NCI-H1092 treated with DMSO at 0.1 percent for 48 hours (cell line): Measurements from ENCODE around the gene PIK3R6.
"Not testable (repeated sequence)": the region's sequence is repeated elsewhere in the genome, so short reads cannot be mapped to it uniquely, and the experiment has no call there.

Source experiments
- DNase-seq: peaks from one replicate; lab custom pipeline; 2025; lab: John Stamatoyannopoulos, UW

The PIK3R6 gene

GRCh38 chr17:8828517-8828875 lies 39.0 kb downstream of the PIK3R6 start:
- no peak for DNase-seq

GRCh38 chr17:8826808-8827435 lies 40.6 kb downstream of the PIK3R6 start:
- DNase-seq: no peak

- DNase-seq: no peak
These were observed 41.7 kb downstream of the PIK3R6 start for GRCh38 chr17:8825802-8826201.

GRCh38 chr17:8823279-8823678 lies 44.2 kb downstream of the PIK3R6 start:
- DNase-seq: no peak

- no peak for DNase-seq
These were observed 45.0 kb downstream of the PIK3R6 start for GRCh38 chr17:8822401-8823035.

GRCh38 chr17:8821446-8822105 lies 45.9 kb downstream of the PIK3R6 start:
- no peak for DNase-seq

GRCh38 chr17:8820311-8821010 lies 47.0 kb downstream of the PIK3R6 start:
- DNase-seq: no peak

GRCh38 chr17:8818654-8819330 lies 48.7 kb downstream of the PIK3R6 start:
- DNase-seq: no peak

- DNase-seq: no peak
These were observed 49.4 kb downstream of the PIK3R6 start for GRCh38 chr17:8818047-8818446.

- no peak for DNase-seq
These were observed 60.4 kb downstream of the PIK3R6 start for GRCh38 chr17:8806926-8807550.

- DNase-seq: no peak
These were observed 61.1 kb downstream of the PIK3R6 start for GRCh38 chr17:8806253-8806925.

- DNase-seq: not testable (repeated sequence)
These were observed 62.1 kb downstream of the PIK3R6 start for GRCh38 chr17:8805396-8805795.

GRCh38 chr17:8803531-8804420 lies 63.7 kb downstream of the PIK3R6 start:
- DNase-seq: no peak

- DNase-seq: no peak
These were observed 66.2 kb downstream of the PIK3R6 start for GRCh38 chr17:8801135-8801840.

GRCh38 chr17:8800656-8801055 lies 66.8 kb downstream of the PIK3R6 start:
- no peak for DNase-seq

- DNase-seq: no peak
These were observed 67.8 kb downstream of the PIK3R6 start for GRCh38 chr17:8799570-8800212.

GRCh38 chr17:8798846-8799569 lies 68.5 kb downstream of the PIK3R6 start, which contains the start of gene MFSD6L:
Gene MFSD6L, minus strand, starts transcription at chr17:8799365. Its CDS starts 245 bp downstream, at chr17:8799120.
- DNase-seq: no peak

- DNase-seq: no peak
These were observed 69.2 kb downstream of the PIK3R6 start for GRCh38 chr17:8798176-8798845.
